ENCODE data around the gene WIPF2. TPM values are rescaled to one million over a fixed set of nuclear protein-coding genes. Genes with fewer than 3 reads are reported as not detected.

The WIPF2 gene
- total RNA-seq, 2 experiments from 2014 or later, result 12.3 to 13.0 TPM

GRCh38 chr17:40326014-40326831 is 107.1 kb downstream of the WIPF2 start:
- Mint-ChIP-seq H3K9me3 (no peaks in the 10 kb centered on the region), H3K36me3 (ENCODE audit: low read depth) (peaks cover 2% of the 10 kb centered on the region), H3K27me3 (ENCODE audit: low read depth) (no peaks in the 10 kb centered on the region), H3K27ac (peak overlapping the region; percentile 94), H3K4me3 (peak overlapping the region; percentile 65), H3K4me1 (ENCODE audit: low read depth) (peaks cover 92% of the 10 kb centered on the region)
- DNase-seq, result peak; percentile 82
- CTCF ChIA-PET, result interaction anchor here (0.5 to 3.2 kb wide), 8 partner anchors 10 to 289 kb away, joined by 4 to 13 read pairs (median 6); no protein-coding TSS in a partner anchor
- intact Hi-C loops (cut with micrococcal nuclease), result loop anchor here (1.0 to 10.0 kb wide), 2 partner anchors 8 to 1339 kb away; no protein-coding TSS in a partner anchor

- CTCF ChIA-PET, result interaction anchor here (0.5 to 3.2 kb wide), 4 partner anchors 13 to 31 kb away, joined by 4 to 13 read pairs (median 6); no protein-coding TSS in a partner anchor
- DNase-seq, result no peak
- Mint-ChIP-seq H3K4me1 (ENCODE audit: low read depth) (peaks cover 92% of the 10 kb centered on the region), H3K9me3 (no peaks in the 10 kb centered on the region), H3K36me3 (ENCODE audit: low read depth) (peaks cover 8% of the 10 kb centered on the region), H3K27ac (peak overlapping the region; percentile 94), H3K27me3 (ENCODE audit: low read depth) (no peaks in the 10 kb centered on the region), H3K4me3 (peak overlapping the region; percentile 65)
- intact Hi-C loops (cut with micrococcal nuclease), result loop anchor here (1.0 to 10.0 kb wide), 2 partner anchors 9 to 1338 kb away; no protein-coding TSS in a partner anchor
These were observed 107.7 kb downstream of the WIPF2 start for GRCh38 chr17:40326832-40327199.

GRCh38 chr17:40327244-40327729 is 108.2 kb downstream of the WIPF2 start:
- no peaks in the 10 kb centered on the region for H3K27me3 Mint-ChIP-seq (ENCODE audit: low read depth)
- H3K9me3 Mint-ChIP-seq, result no peaks in the 10 kb centered on the region
- peak overlapping the region; percentile 94 for H3K27ac Mint-ChIP-seq
- DNase-seq, result no peak
- peaks cover 88% of the 10 kb centered on the region for H3K4me1 Mint-ChIP-seq (ENCODE audit: low read depth)
- peaks cover 9% of the 10 kb centered on the region for H3K36me3 Mint-ChIP-seq (ENCODE audit: low read depth)
- CTCF ChIA-PET, result interaction anchor here (1.2 to 2.2 kb wide), 3 partner anchors 8 to 27 kb away, joined by 3 to 7 read pairs (median 4); no protein-coding TSS in a partner anchor
- no peak overlapping the region for H3K4me3 Mint-ChIP-seq
- intact Hi-C loops (cut with micrococcal nuclease), result loop anchor here (10.0 kb wide), 1 partner anchor 1338 kb away; no protein-coding TSS in a partner anchor

GRCh38 chr17:40327735-40328385 is 108.8 kb downstream of the WIPF2 start:
- Mint-ChIP-seq H3K4me3 (no peak overlapping the region), H3K27me3 (ENCODE audit: low read depth) (no peaks in the 10 kb centered on the region)
- DNase-seq, result no peak

GRCh38 chr17:40328386-40328766 is 109.3 kb downstream of the WIPF2 start:
- no peak for DNase-seq
- H3K4me1 Mint-ChIP-seq (ENCODE audit: low read depth), result peaks cover 87% of the 10 kb centered on the region
- CTCF ChIA-PET, result interaction anchor here (0.7 to 1.3 kb wide), 2 partner anchors 9 to 22 kb away, joined by 3 read pairs; no protein-coding TSS in a partner anchor
- H3K36me3 Mint-ChIP-seq (ENCODE audit: low read depth), result peaks cover 12% of the 10 kb centered on the region
- peak overlapping the region; percentile 40 for H3K27ac Mint-ChIP-seq
- H3K9me3 Mint-ChIP-seq, result no peaks in the 10 kb centered on the region
- no peaks in the 10 kb centered on the region for H3K27me3 Mint-ChIP-seq (ENCODE audit: low read depth)
- intact Hi-C loops (cut with micrococcal nuclease), result loop anchor here (10.0 kb wide), 1 partner anchor 1336 kb away; no protein-coding TSS in a partner anchor
- H3K4me3 Mint-ChIP-seq, result no peak overlapping the region

More at GRCh38 chr17:40327735-40328385, 108.8 kb downstream of the WIPF2 start:
- intact Hi-C loops (cut with micrococcal nuclease), result loop anchor here (10.0 kb wide), 1 partner anchor 1337 kb away; no protein-coding TSS in a partner anchor
- Mint-ChIP-seq H3K4me1 (ENCODE audit: low read depth) (peaks cover 90% of the 10 kb centered on the region), H3K9me3 (no peaks in the 10 kb centered on the region), H3K36me3 (ENCODE audit: low read depth) (peaks cover 12% of the 10 kb centered on the region), H3K27ac (peak overlapping the region; percentile 94)
- CTCF ChIA-PET, result interaction anchor here (0.7 to 1.3 kb wide), 3 partner anchors 9 to 27 kb away, joined by 3 to 4 read pairs (median 3); no protein-coding TSS in a partner anchor

- peaks cover 85% of the 10 kb centered on the region for H3K4me1 Mint-ChIP-seq (ENCODE audit: low read depth)
- H3K27ac Mint-ChIP-seq, result peak overlapping the region; percentile 57
- no peaks in the 10 kb centered on the region for H3K27me3 Mint-ChIP-seq (ENCODE audit: low read depth)
- H3K36me3 Mint-ChIP-seq (ENCODE audit: low read depth), result peaks cover 12% of the 10 kb centered on the region
- peak overlapping the region; percentile 0 for H3K4me3 Mint-ChIP-seq
- peak; percentile 57 for DNase-seq
- no peaks in the 10 kb centered on the region for H3K9me3 Mint-ChIP-seq
- intact Hi-C loops (cut with micrococcal nuclease), result loop anchor here (10.0 kb wide), 1 partner anchor 1335 kb away; no protein-coding TSS in a partner anchor
- CTCF ChIA-PET, result interaction anchor here (1.0 to 2.2 kb wide), 3 partner anchors 11 to 13 kb away, joined by 3 to 5 read pairs (median 4); no protein-coding TSS in a partner anchor
These were observed 111.0 kb downstream of the WIPF2 start for GRCh38 chr17:40329839-40330794.

- Mint-ChIP-seq H3K9me3 (no peaks in the 10 kb centered on the region), H3K4me3 (no peak overlapping the region), H3K36me3 (ENCODE audit: low read depth) (peaks cover 12% of the 10 kb centered on the region), H3K27me3 (ENCODE audit: low read depth) (no peaks in the 10 kb centered on the region), H3K4me1 (ENCODE audit: low read depth) (peaks cover 78% of the 10 kb centered on the region), H3K27ac (peak overlapping the region; percentile 84)
- CTCF ChIA-PET, result interaction anchor here (0.6 to 2.2 kb wide), 5 partner anchors 8 to 119 kb away, joined by 3 to 6 read pairs (median 4); no protein-coding TSS in a partner anchor
- DNase-seq, result no peak
- intact Hi-C loops (cut with micrococcal nuclease), result no loop called here
These were observed 111.9 kb downstream of the WIPF2 start for GRCh38 chr17:40330850-40331470.

GRCh38 chr17:40331743-40332641 is 112.9 kb downstream of the WIPF2 start:
- no peaks in the 10 kb centered on the region for H3K9me3 Mint-ChIP-seq
- H3K36me3 Mint-ChIP-seq (ENCODE audit: low read depth), result peaks cover 12% of the 10 kb centered on the region
- CTCF ChIA-PET, result interaction anchor here (1.0 to 2.2 kb wide), 5 partner anchors 9 to 23 kb away, joined by 3 to 5 read pairs (median 4); no protein-coding TSS in a partner anchor
- no peaks in the 10 kb centered on the region for H3K27me3 Mint-ChIP-seq (ENCODE audit: low read depth)
- peak; percentile 39 for DNase-seq
- H3K27ac Mint-ChIP-seq, result peak overlapping the region; percentile 84
- no peak overlapping the region for H3K4me3 Mint-ChIP-seq
- intact Hi-C loops (cut with micrococcal nuclease), result no loop called here
- peaks cover 71% of the 10 kb centered on the region for H3K4me1 Mint-ChIP-seq (ENCODE audit: low read depth)

Data from activated naive CD4-positive, alpha-beta T cell treated with anti-CD3 and anti-CD28 coated beads for 36 hours (primary cell).